Activated CD4-positive, alpha-beta T cell treated with anti-CD3 and anti-CD28 coated beads for 36 hours (primary cell): Measurements from ENCODE around the gene MATCAP1. TPM values are rescaled to one million over a fixed set of nuclear protein-coding genes. Genes with fewer than 3 reads are reported as not detected.

Experiments used
- ATAC-seq: fragments of 200-7000 bp; cut with Tn5 transposase; one replicate; pipeline ENCODE4 v1.10.0; 2021; ENCODE audit warnings: mild to moderate bottlenecking, moderate library complexity
- CTCF ChIA-PET: fragments of 350-600 bp; sonication (Branson Sonifier 250); formaldehyde crosslinking; loops from one replicate; lab custom pipeline; 2021; ENCODE audit warnings: antibody characterized with exemption; lab: Charles Lee
- POLR2A ChIA-PET: fragments of 350-600 bp; sonication (Branson Sonifier 250); formaldehyde crosslinking; loops from one replicate; lab custom pipeline; 2021; ENCODE audit warnings: antibody characterized with exemption, inconsistent platforms; lab: Charles Lee
- DNase-seq: peaks from one replicate; pipeline ENCODE4 v3.0.0-alpha.2; 2020
- H3K27ac Mint-ChIP-seq: one replicate; pipeline ENCODE4 v1.8.0; 2021; ENCODE audit warnings: mixed read lengths
- H3K27me3 Mint-ChIP-seq: one replicate; pipeline ENCODE4 v1.8.0; 2021; ENCODE audit warnings: mixed read lengths
- H3K36me3 Mint-ChIP-seq: one replicate; pipeline ENCODE4 v1.8.0; 2021; ENCODE audit warnings: low read depth, mixed read lengths
- H3K4me1 Mint-ChIP-seq: one replicate; pipeline ENCODE4 v1.8.0; 2021; ENCODE audit warnings: mixed read lengths
- H3K4me3 Mint-ChIP-seq: one replicate; pipeline ENCODE4 v1.8.0; 2021; ENCODE audit warnings: mild to moderate bottlenecking, moderate library complexity, mixed read lengths
- H3K9me3 Mint-ChIP-seq: one replicate; pipeline ENCODE4 v1.8.0; 2021; ENCODE audit warnings: low read depth, mixed read lengths
- intact Hi-C, 2 experiments: fragments of 100-400 bp; cut with DNase I in 1 of 2; cut with micrococcal nuclease in 1 of 2; formaldehyde crosslinking; loops; one replicate each; pipeline versions ENCODE4 v1.14.2 to v1.15.1; 2022 to 2024; cut with DNase I, micrococcal nuclease
- total RNA-seq, 2 experiments: library from RNA; stranded (reverse); gene quantifications; one replicate each; pipeline ENCODE4 v1.2.3, GENCODE V29; 2021

The MATCAP1 gene
- total RNA-seq, 2 experiments from 2014 or later = 28.8 to 30.4 TPM

DNA sequence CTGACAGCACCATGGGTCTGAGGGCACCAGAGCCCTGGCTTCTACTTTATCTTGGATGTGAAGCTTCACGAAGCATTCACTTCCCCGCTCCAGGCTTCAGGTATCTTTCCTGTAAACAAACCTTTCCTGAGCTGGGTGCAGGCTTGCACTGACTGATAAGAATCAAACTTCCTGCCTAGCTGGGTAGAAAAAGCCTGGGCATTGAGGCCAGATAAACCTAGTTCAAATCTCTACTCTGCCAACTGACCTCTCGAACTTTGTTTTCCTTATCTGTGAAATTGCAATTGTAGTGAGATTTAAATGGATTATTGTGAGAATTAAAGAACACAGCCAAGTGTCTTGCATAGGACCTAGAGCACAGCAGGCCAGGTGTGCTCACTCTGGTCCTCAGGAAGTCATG is 40.2 kb upstream of the MATCAP1 start:
- Mint-ChIP-seq H3K27me3 (no peaks in the 10 kb centered on the region), H3K27ac (peak overlapping the region; percentile 66), H3K9me3 (no peaks in the 10 kb centered on the region), H3K4me3 (no peak overlapping the region), H3K4me1 (peaks cover 42% of the 10 kb centered on the region), H3K36me3 (peaks cover 13% of the 10 kb centered on the region)
- ChIA-PET CTCF (interaction anchor here (0.6 to 1.3 kb wide), 4 partner anchors 26 to 176 kb away, joined by 3 to 7 read pairs (median 4); no protein-coding TSS in a partner anchor), POLR2A (interaction anchor here (0.7 kb wide), 2 partner anchors 13 to 25 kb away, joined by 3 read pairs; partner anchors contain the start of gene SLC9A5)
- DNase-seq = no peak
- intact Hi-C loops = no loop called here
- ATAC-seq = no peak

DNA sequence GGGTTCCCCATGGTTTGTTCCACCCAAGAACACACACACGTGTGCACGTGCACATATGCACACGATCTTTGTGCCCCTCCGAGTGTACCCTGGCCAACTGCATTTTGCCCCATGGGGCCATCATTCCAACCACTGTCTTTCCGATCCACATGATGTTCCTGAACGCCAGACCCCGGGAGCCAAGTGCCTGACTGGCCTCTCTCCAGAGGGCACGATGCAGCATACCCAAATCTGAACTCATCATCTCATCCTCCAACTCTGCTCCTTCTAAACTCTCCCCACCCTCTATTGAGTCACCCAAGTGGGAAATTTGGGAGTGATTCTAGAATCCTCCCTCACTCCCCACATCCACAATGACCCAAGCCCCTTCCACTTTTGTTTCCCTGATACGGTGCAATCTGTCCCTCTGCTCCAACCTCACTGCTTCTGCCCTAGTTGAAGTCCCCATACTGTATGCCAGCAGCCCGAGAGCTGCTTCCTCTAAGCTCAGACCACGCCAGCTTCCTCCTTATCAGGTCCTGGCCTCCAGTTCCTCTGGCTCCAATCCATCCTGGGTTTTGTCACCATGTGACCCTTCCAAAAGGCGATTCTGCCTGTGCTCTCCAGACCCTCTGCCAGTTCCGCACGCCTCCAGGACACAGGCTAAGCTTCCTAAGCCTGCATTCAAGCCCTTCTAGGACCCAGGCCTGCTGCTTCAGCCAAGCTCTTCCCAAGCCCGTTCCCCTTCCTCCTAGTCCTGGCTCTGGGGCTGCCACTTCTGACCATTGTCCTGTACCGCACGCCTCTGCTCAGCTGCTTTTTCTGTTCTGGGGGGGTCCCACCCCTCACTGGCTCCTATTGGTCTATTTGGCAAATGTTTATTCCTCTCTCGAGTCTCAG is 33.1 kb upstream of the MATCAP1 start:
- no peaks in the 10 kb centered on the region for H3K27me3 Mint-ChIP-seq
- ATAC-seq (no peak), DNase-seq (no peak)
- H3K27ac Mint-ChIP-seq = no peak overlapping the region
- ChIA-PET CTCF (no interaction called here), POLR2A (no interaction called here)
- H3K4me3 Mint-ChIP-seq = no peak overlapping the region
- no peaks in the 10 kb centered on the region for H3K9me3 Mint-ChIP-seq
- no peaks in the 10 kb centered on the region for H3K36me3 Mint-ChIP-seq
- H3K4me1 Mint-ChIP-seq = no peaks in the 10 kb centered on the region
- intact Hi-C loops = no loop called here

DNA sequence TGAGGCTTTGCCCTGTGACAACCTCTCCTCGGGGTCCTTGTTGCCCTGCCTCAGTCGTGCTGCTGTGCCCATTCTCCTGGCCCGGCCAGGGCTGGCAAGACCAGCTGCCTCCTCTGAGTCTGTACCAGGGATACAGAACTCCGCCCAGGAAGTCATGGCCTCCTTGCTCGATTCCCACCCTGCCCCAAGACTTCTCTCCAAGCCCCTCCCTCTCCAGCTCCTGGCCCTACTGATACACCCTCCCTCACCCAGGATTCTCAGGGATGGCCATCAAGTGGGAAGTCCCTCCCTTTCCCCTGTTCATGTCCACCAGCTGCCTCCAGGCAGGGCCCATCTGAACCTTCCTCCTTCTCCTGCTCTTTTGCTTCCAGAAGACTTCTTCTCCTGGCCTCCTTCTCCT is 31.9 kb upstream of the MATCAP1 start:
- no peak for DNase-seq
- H3K9me3 Mint-ChIP-seq = no peaks in the 10 kb centered on the region
- H3K27ac Mint-ChIP-seq = no peak overlapping the region
- no peak for ATAC-seq
- H3K4me1 Mint-ChIP-seq = no peaks in the 10 kb centered on the region
- no peaks in the 10 kb centered on the region for H3K27me3 Mint-ChIP-seq
- H3K36me3 Mint-ChIP-seq = no peaks in the 10 kb centered on the region
- POLR2A ChIA-PET = interaction anchor here (0.6 kb wide), 1 partner anchor 77 kb away, joined by 3 read pairs; no protein-coding TSS in a partner anchor
- CTCF ChIA-PET = interaction anchor here (0.6 to 1.5 kb wide), 3 partner anchors 11 to 316 kb away, joined by 3 to 5 read pairs (median 3); partner anchors contain the start of gene TMEM208
- no peak overlapping the region for H3K4me3 Mint-ChIP-seq
- intact Hi-C loops = no loop called here

DNA sequence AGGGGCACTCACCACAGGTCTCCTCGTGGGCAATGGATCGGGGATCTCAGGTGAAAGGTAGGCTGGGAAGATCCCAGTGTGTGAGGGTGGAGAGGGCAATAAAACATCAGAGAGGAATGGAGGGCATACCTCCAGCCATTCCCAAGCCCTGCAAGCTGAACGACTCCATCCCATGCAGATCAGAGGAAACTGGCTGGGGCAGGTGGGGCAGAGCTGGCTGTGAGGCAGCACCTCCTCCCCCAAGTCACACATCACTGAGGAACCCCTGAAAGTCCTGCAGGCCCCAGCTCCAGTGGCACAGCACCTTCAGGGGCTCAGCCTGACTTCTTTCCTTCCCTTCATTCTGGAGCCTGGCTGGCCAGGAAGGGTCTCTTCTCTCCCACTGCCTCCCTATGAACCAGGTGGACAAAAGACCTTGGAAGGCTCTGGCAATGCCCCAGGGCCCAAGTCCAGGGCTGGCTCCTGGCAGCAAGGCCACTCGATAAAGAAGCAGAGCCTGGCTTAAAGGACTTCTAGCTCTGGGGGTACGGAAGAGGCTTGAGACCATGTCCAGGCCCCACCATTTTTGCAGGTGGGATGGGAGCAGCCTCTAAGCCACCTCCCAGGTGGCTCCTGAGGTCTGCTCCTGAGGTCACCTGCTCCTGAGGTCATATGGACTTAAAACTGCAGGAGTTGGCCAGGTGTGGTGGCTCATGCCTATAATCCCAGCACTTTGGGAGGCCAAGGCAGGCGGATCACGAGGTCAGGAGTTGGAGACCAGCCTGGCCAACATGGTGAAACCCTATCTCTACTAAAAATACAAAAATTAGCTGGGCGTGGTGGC is 29.6 kb upstream of the MATCAP1 start:
- DNase-seq = no peak
- H3K4me3 Mint-ChIP-seq = no peak overlapping the region
- intact Hi-C loops = no loop called here
- ChIA-PET CTCF (no interaction called here), POLR2A (no interaction called here)
- H3K27ac Mint-ChIP-seq = no peak overlapping the region
- no peak for ATAC-seq
- no peaks in the 10 kb centered on the region for H3K36me3 Mint-ChIP-seq
- no peaks in the 10 kb centered on the region for H3K4me1 Mint-ChIP-seq
- no peaks in the 10 kb centered on the region for H3K9me3 Mint-ChIP-seq
- no peaks in the 10 kb centered on the region for H3K27me3 Mint-ChIP-seq

DNA sequence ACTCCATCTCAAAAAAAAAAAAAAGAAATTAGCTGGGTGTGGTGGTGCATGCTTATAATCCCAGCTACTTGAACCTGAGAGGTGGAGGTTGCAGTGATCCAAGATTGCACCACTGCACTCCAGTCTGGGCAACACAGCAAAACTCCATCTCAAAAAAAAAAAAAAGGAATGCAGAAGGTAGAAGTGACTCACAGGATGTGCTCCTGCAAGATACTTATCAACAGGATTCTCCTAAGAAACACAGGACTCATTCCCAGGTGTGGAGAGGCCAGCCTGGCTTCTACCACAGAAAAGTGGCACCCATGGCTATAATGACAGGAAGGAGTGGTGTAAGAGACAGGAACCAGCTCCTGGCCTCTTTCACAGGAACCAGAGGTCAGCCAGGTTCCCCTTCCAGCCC is 29.0 kb upstream of the MATCAP1 start:
- Mint-ChIP-seq H3K27me3 (no peaks in the 10 kb centered on the region), H3K27ac (no peak overlapping the region), H3K9me3 (no peaks in the 10 kb centered on the region), H3K4me3 (no peak overlapping the region), H3K36me3 (no peaks in the 10 kb centered on the region), H3K4me1 (no peaks in the 10 kb centered on the region)
- intact Hi-C loops = no loop called here
- DNase-seq (no peak), ATAC-seq (no peak)
- POLR2A ChIA-PET = no interaction called here
- CTCF ChIA-PET = no interaction called here

DNA sequence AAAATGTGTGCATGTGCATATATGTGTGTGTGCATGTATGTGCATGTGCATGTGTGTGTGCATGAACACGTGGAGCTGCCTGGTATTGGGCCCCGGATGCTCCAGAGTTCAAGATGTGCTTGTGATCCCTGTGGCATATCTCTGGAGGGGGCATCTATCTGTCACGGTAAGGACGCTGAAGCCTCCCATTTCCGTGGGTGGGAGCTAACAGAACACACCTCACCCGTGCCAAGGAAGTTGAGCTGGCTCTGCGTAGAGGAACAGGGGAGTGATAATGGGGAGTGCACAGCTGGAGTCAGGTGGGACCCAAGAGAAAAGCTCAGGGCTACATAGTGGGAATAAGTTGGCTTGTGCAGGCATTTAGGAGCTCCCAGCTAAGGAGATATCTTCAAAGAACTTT is 27.9 kb upstream of the MATCAP1 start:
- H3K4me1 Mint-ChIP-seq = no peaks in the 10 kb centered on the region
- no peaks in the 10 kb centered on the region for H3K36me3 Mint-ChIP-seq
- DNase-seq (no peak), ATAC-seq (no peak)
- ChIA-PET POLR2A (interaction anchor here (0.6 to 0.7 kb wide), 2 partner anchors 12 to 228 kb away, joined by 3 to 5 read pairs; no protein-coding TSS in a partner anchor), CTCF (no interaction called here)
- intact Hi-C loops = no loop called here
- no peaks in the 10 kb centered on the region for H3K27me3 Mint-ChIP-seq
- H3K9me3 Mint-ChIP-seq = no peaks in the 10 kb centered on the region
- H3K27ac Mint-ChIP-seq = no peak overlapping the region
- H3K4me3 Mint-ChIP-seq = no peak overlapping the region

DNA sequence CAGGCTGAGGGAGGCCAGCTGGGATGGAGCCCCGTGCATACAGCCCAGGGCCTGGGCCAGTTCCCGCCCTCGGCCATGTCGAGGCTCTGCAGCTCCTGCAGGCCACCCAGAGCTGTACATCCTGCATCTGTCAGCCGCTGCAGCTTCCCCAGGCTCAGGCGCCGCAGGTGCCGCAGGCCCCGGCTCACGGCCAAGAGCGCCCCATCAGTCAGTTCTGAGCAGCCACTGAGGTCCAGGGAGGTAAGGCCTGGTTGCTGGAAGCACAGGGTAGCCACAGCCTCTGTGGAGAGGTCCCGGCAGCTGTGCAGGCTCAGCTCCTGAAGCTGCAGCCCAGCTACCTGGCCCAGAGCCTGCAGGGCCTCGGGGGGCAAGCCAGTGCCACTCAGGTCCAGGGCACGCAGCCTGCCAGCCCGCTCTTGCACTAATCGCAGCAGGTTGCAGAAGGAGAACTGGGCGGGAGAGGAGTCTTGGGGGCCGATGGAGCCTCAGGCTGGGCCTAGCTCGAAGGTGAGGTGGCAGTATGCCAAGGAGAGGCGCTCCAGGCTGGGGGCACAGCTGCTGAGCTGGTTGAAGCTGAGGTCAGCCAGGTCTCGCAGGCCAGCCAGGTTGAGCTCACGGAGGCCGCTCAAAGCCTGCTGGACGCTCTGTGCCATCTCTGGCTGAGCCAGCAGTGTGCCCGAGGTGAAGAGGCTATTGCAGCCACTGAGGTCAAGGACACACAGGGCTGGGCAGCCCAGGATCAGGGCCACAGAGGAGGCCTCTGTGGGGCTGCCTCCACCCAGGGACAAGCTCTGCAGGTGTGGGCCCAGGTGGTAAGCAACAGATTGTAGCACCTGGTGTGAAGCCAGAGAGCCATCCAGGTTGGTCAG is 26.5 kb upstream of the MATCAP1 start:
- CTCF ChIA-PET = interaction anchor here (1.0 kb wide), 1 partner anchor 189 kb away, joined by 3 read pairs; no protein-coding TSS in a partner anchor
- no peak overlapping the region for H3K4me3 Mint-ChIP-seq
- POLR2A ChIA-PET = no interaction called here
- DNase-seq (no peak), ATAC-seq (no peak)
- no peak overlapping the region for H3K27ac Mint-ChIP-seq
- H3K36me3 Mint-ChIP-seq = peaks cover 4% of the 10 kb centered on the region
- H3K27me3 Mint-ChIP-seq = no peaks in the 10 kb centered on the region
- H3K9me3 Mint-ChIP-seq = no peaks in the 10 kb centered on the region
- no peaks in the 10 kb centered on the region for H3K4me1 Mint-ChIP-seq
- intact Hi-C loops = no loop called here

DNA sequence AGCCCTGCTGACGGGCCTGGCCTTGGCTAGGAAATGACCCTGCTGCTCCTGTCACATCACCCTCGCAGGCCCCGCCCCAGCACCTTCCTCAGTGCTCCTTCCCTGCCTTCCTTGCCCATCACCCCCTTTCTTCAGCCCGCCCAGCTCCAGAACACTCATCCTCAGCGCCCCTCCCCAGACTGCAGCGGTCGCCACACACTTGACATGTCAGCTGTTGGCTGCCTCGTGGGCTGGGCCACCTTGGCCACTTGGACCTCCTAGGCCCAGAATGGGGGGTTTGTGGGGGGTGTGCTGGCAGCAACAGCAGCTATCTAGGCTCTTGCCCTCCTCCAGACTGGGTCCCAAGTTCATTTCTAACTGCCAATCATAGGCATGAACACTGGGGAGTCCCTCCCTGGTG is 25.8 kb upstream of the MATCAP1 start:
- intact Hi-C loops = no loop called here
- Mint-ChIP-seq H3K4me1 (no peaks in the 10 kb centered on the region), H3K27me3 (no peaks in the 10 kb centered on the region), H3K36me3 (peaks cover 4% of the 10 kb centered on the region), H3K9me3 (no peaks in the 10 kb centered on the region), H3K27ac (no peak overlapping the region), H3K4me3 (no peak overlapping the region)
- ATAC-seq = no peak
- CTCF ChIA-PET = no interaction called here
- POLR2A ChIA-PET = no interaction called here
- no peak for DNase-seq

DNA sequence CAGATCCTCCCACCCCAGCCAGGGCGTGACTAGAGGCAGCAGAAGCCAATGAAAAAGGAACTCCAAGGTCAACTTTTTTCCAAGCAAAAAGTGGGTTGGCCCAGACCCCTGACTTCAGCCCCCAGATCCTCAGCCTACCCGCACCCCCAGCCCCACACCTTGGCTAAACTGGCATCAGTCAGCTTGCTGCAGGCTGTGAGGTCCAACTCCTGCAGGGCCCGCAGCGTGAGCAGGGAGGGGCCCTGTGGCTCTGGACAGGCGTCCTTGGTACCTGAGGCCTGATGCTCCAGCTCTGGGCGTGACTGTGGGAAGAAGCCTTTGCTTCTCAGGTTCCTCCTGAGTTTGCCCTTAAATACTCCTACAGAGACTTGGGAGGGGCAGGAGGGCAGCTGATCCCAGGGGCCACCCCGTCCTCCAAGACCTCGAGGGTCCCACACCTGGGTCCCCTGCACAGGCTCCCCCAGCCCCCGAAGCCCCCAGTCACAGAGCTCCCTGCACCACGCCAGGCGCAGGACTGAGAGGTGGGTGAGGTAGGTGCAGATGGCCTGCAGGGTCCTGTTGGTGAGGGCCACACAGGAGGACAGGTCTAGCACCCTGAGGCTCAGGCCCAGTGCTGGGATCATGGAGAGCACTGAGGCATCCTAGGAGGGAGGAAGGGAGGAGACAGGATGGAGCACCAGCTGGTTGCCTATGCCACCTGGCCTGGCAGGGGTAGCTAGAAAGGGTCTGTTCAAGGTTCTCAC is 24.6 kb upstream of the MATCAP1 start:
- peak; percentile 11 for ATAC-seq
- Mint-ChIP-seq H3K9me3 (no peaks in the 10 kb centered on the region), H3K36me3 (peaks cover 7% of the 10 kb centered on the region), H3K4me3 (no peak overlapping the region), H3K4me1 (no peaks in the 10 kb centered on the region), H3K27ac (no peak overlapping the region), H3K27me3 (no peaks in the 10 kb centered on the region)
- POLR2A ChIA-PET = no interaction called here
- no peak for DNase-seq
- intact Hi-C loops = no loop called here
- CTCF ChIA-PET = interaction anchor here (0.6 to 1.1 kb wide), 3 partner anchors 10 to 35 kb away, joined by 3 to 4 read pairs (median 3); no protein-coding TSS in a partner anchor

DNA sequence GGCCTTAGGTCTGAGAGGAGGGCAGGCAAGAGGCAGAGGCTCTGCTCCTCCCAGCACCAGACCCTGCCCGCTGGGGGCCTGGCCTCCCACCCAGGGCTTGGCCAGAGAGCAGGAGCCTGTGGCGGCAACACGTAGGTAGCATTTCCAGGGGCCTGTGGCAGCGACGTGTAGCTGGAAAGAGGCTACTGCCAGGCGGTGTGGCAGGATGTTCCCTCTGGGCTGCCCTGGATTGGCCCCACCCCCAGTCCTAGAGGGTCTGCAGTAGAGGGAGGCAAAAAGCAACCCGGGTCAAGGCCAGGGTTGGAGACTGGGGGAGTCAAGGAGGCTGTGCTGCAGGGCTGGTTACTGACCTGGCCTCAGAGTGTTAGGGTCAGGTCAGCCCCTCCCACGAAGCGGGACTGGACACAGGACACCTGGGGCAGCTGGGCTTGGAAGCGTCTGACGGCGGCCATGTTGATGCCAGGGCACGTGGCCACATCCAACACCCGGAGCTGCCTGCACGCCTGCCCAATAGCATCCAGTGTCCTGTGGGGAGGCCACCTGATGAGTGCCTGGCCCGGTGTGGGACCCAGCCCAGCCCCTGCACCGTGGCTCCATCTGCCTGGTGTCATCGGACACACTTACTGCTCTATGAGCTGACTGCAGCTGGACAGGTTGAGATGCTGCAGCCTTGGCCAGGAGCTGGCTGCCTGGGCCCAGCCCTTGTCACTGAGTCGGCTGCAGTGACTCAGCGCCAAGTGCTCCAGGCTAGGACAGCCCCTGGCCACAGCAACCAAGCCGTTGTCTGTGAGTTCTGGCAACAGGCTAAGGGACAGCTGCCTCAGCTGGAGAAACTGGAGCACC is 23.7 kb upstream of the MATCAP1 start:
- Mint-ChIP-seq H3K9me3 (no peaks in the 10 kb centered on the region), H3K4me3 (no peak overlapping the region), H3K27me3 (no peaks in the 10 kb centered on the region), H3K4me1 (no peaks in the 10 kb centered on the region), H3K27ac (no peak overlapping the region), H3K36me3 (peaks cover 8% of the 10 kb centered on the region)
- ChIA-PET POLR2A (no interaction called here), CTCF (interaction anchor here (1.1 to 1.3 kb wide), 2 partner anchors 10 kb away, joined by 4 to 7 read pairs; no protein-coding TSS in a partner anchor)
- no peak for ATAC-seq
- no peak for DNase-seq
- intact Hi-C loops = no loop called here
